ENCODE results near the gene CNFN.
A peak's percentile ranks its signal among the peaks of the same experiment; 100 is the strongest.
"Not testable (repeated sequence)": the region's sequence is repeated elsewhere in the genome, so short reads cannot be mapped to it uniquely, and the experiment has no call there.

The CNFN gene

DNA sequence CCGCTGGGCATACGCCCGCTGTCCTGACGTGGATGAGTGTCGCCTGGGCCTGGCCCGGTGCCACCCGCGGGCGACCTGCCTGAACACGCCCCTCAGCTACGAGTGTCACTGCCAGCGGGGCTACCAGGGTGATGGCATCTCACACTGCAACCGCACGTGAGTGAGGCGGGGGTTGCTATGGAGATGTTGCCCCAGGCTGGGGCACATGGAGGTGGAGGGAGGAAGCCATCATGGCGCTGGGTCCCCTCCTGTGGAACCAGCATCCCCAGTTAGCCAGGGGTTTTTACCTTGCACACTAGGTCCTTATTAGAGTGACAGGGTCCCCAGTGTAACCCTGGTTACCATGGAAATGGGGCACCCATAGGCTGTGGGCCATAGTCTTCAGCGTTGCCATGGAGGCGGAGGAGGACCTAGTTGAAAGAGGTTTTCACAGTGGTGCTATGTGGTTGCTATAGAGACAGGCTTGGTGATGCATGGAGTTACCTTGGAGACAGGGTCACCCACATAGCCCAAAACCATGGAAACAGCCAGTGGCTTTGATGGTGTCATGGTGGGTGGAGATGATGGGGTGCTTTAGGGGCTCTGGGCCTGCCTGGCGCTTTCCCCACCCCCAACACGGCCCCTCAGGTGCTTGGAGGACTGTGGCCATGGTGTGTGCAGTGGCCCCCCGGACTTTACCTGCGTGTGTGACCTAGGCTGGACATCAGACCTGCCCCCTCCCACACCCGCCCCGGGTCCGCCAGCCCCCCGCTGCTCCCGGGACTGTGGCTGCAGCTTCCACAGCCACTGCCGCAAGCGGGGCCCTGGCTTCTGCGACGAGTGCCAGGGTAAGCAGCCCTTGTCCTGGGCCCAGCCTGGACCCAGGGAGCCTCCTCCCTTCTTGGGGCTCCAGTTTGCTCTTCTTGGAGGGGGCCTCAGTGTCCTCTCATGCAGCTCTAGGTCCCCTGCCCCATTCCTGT lies 37.5 kb downstream of the CNFN start:
- DNase-seq: peak in 47 of 56 donors; percentile 10 to 88 (median 67)

- DNase-seq: no peak
Observed at GRCh38 chr19:42351079-42351735, 38.9 kb downstream of the CNFN start.

GRCh38 chr19:42350417-42350816 lies 39.7 kb downstream of the CNFN start:
- no peak for DNase-seq

DNA sequence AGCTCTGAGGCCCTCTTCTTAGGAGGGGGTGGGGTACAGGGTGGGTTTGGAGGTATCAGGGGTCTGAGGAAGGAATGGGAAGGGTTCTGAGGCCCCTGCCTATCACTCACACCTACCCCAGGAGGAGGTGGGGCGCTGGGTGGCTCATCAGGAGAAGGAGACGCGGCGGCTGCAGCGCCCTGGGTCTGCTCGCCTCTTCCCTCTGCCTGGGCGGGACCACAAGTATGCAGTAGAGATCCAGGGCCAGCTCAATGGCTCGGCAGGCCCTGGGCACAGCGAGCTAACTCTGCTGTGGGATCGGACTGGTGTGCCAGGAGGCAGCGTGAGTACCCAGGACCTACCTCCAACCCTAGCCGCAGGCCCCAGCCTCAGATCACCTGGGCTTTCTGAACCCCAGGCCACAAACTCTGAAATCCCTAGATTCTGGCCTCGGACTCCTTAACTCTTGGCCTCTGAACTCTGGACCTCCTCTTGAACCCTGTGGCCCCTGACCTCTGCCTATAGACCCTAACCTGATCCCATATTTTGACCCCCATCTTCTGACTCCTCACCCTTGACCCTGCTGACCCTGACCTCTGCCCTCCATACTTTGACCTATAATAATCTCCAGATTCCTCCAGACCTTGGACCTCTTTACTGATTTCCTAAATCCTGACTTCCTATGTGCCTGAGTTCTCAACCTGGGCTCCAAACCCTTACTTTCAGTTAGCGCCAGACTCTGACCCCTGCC lies 40.6 kb downstream of the CNFN start:
- no peak for DNase-seq

DNA sequence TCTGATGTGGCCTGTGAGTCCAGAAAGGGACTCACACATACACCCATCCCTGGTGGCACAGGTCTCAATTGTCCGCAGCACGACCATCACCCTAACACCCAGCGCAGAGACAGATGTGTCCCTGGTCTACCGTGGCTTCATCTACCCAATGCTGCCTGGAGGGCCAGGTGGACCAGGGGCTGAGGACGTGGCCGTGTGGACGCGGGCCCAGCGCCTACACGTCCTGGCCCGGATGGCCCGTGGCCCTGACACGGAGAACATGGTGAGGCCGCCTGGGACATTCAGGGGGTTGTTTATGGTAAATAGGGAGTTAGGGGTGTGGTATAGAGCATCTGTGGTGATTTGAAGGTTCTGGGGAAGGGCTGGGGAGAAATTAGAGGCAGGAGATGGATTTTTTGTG lies 41.9 kb downstream of the CNFN start:
- DNase-seq: no peak

DNA sequence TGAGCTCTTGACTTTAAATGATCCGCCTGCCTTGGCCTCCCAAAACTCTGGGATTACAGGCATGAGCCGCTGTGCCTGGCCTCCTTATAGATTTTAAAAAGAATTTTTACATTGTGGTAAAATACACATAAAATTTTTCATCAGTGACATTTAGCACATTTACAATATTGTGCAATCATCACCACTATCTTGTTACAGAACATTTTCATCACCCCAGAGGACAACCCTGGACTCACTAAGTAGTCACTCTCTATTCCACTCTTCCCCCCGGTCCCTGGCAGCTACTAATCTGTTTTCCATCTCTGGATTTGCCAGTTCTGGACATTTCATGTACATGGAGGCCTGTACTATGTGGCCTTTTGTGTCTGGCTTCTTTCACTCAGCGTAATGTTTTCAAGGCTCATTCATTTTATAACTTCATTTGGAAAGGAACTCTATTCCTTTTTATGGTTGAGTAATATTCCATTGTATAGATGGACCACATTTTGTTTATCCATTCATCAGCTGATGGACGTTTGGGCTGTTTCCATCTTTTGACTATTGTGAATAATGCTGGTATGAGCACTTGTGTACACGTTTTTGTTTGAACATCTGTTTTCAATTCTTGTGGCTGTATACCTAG lies 44.8 kb downstream of the CNFN start:
- DNase-seq: no peak

DNA sequence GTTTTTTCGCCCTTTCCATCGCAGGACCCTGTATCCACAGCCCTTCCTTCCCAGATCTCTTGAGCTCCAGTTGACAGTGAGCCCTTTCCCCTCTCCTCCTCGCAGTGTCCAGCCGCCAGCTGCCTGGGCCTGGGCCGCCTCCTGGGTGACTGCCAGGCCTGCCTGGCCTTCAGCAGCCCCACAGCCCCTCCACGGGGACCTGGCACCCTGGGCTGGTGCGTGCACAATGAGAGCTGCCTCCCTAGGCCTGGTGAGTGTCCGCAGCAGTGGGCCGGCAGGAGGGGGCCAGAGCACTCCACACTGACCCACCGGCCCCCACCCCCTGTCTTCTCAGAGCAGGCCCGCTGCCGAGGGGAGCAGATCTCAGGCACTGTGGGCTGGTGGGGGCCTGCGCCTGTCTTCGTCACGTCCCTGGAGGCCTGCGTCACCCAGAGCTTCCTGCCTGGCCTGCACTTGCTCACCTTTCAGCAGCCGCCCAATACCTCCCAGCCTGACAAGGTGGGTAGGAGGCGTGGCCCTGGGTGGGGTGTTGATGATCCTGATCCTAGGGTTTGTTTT lies 45.7 kb downstream of the CNFN start:
- DNase-seq: no peak

GRCh38 chr19:42343344-42344110 lies 46.6 kb downstream of the CNFN start:
- DNase-seq: no peak

GRCh38 chr19:42339922-42340321 lies 50.2 kb downstream of the CNFN start:
- not testable (repeated sequence) for DNase-seq

- not testable (repeated sequence) for DNase-seq
Observed at GRCh38 chr19:42339126-42339860, 50.8 kb downstream of the CNFN start.
